Prostate gland (tissue), 2 donors: ENCODE data around the gene ATP5F1E.

Experiments used
- POLR2A ChIP-seq: fragments of 450-650 bp; IDR thresholded peaks from one replicate; pipeline ENCODE4 v1.6.1; 2016; ENCODE audit warnings: antibody characterized with exemption, mild to moderate bottlenecking
- POLR2AphosphoS5 ChIP-seq: sonication (generic); formaldehyde crosslinking; IDR thresholded peaks from one replicate; pipeline ENCODE4 v1.6.1; 2017; ENCODE audit warnings: antibody characterized with exemption
- TF ChIP-seq, protein P1 (sequence below), 4 experiments: fragments of 200-600 bp in 2 of 4; fragments of 450-650 bp in 2 of 4; sonication (generic) in 2 of 4; IDR thresholded peaks; 1 replicate in 3 of 4; 2 replicates in 1 of 4; pipeline ENCODE4 v1.5.1; 2016 to 2019; ENCODE audit warnings: antibody characterized with exemption in 4 of 4, mild to moderate bottlenecking in 2 of 4, moderate library complexity in 2 of 4

GRCh38 chr20:59013031-59013951 lies 18.8 kb downstream of the ATP5F1E start:
- no peak for TF ChIP-seq POLR2A
- TF ChIP-seq, protein P1, sequence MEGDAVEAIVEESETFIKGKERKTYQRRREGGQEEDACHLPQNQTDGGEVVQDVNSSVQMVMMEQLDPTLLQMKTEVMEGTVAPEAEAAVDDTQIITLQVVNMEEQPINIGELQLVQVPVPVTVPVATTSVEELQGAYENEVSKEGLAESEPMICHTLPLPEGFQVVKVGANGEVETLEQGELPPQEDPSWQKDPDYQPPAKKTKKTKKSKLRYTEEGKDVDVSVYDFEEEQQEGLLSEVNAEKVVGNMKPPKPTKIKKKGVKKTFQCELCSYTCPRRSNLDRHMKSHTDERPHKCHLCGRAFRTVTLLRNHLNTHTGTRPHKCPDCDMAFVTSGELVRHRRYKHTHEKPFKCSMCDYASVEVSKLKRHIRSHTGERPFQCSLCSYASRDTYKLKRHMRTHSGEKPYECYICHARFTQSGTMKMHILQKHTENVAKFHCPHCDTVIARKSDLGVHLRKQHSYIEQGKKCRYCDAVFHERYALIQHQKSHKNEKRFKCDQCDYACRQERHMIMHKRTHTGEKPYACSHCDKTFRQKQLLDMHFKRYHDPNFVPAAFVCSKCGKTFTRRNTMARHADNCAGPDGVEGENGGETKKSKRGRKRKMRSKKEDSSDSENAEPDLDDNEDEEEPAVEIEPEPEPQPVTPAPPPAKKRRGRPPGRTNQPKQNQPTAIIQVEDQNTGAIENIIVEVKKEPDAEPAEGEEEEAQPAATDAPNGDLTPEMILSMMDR (IDR thresholded peaks at IDR 0.05) = no peak
- no peak for TF ChIP-seq POLR2AphosphoS5
